ENCODE measurements around the gene HEXD. TPM values are rescaled to one million over a fixed set of nuclear protein-coding genes. Genes with fewer than 3 reads are reported as not detected.

Gene HEXD
- total and polyA plus RNA-seq, 9 donors = 12.9 to 29.7 (median 19.5) TPM

DNA sequence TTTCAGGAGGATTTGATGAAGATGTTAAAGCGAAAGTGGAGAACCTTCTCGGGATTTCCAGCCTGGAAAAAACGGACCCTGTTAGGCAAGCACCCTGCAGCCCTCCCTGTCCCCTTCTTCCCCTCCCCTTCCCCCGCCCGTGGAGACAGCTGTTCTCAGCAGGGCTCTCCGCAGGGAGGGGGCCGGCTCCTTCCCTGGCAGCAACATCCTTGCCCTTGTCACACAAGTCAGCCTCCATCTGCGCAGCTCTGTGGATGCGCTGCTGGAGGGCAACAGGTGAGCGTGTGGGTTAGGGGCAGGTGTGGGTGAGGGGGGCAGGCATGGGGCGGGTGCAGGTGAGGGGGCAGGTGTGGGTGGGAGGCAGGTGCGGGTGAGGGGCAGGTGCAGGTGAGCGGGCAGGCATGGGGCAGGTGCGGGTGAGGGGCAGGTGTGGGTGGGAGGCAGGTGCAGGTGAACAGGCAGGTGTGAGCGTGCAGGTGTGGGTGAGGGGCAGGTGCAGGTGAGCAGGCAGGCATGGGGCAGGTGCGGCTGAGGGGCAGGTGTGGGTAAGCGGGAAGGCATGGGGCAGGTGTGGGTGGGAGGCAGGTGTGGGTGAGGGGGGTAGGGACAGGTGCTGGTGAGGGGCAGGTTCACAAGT, 23.0 kb downstream of the HEXD start:
- DNase-seq = peak; percentile 75
- Histone ChIP-seq H3K4me3 (ENCODE audit: low read length) (no peak overlapping the region), H3K36me3 (ENCODE audit: control insufficient read depth, insufficient read depth, low read length) (peaks cover 59% of the 10 kb centered on the region), H3K9me3 (replicated peaks; ENCODE audit: control insufficient read depth, low read depth, low read length) (no peaks in the 10 kb centered on the region), H3K27me3 (ENCODE audit: control insufficient read depth, insufficient read depth, low read length) (no peaks in the 10 kb centered on the region), H3K4me1 (ENCODE audit: control insufficient read depth, insufficient read depth, low read length) (peaks cover 14% of the 10 kb centered on the region), H3K27ac (ENCODE audit: low read length) (peak overlapping the region; percentile 55)
- whole genome bisulfite sequencing (ENCODE audit: insufficient coverage) = 42% methylated on average over 11 of the region's 17 CpGs

- no peak overlapping the region for H3K27ac ChIP-seq (ENCODE audit: low read length)
- no peaks in the 10 kb centered on the region for H3K9me3 ChIP-seq (replicated peaks; ENCODE audit: control insufficient read depth, low read depth, low read length)
- 77% methylated on average over 23 of the region's 27 CpGs for WGBS (ENCODE audit: insufficient coverage)
- H3K4me1 ChIP-seq (ENCODE audit: control insufficient read depth, insufficient read depth, low read length) = peaks cover 14% of the 10 kb centered on the region
- DNase-seq = no peak
- H3K36me3 ChIP-seq (ENCODE audit: control insufficient read depth, insufficient read depth, low read length) = peaks cover 57% of the 10 kb centered on the region
- no peak overlapping the region for H3K4me3 ChIP-seq (ENCODE audit: low read length)
- H3K27me3 ChIP-seq (ENCODE audit: control insufficient read depth, insufficient read depth, low read length) = no peaks in the 10 kb centered on the region
These were observed 23.7 kb downstream of the HEXD start for GRCh38 chr17:82441691-82442487.

GRCh38 chr17:82442643-82443464, 24.7 kb downstream of the HEXD start:
- Histone ChIP-seq H3K9me3 (replicated peaks; ENCODE audit: control insufficient read depth, low read depth, low read length) (no peaks in the 10 kb centered on the region), H3K27ac (ENCODE audit: low read length) (no peak overlapping the region), H3K4me1 (ENCODE audit: control insufficient read depth, insufficient read depth, low read length) (peaks cover 14% of the 10 kb centered on the region), H3K27me3 (ENCODE audit: control insufficient read depth, insufficient read depth, low read length) (no peaks in the 10 kb centered on the region), H3K36me3 (ENCODE audit: control insufficient read depth, insufficient read depth, low read length) (peaks cover 52% of the 10 kb centered on the region), H3K4me3 (ENCODE audit: low read length) (no peak overlapping the region)
- no peak for DNase-seq
- 82% methylated on average over 24 of the region's 28 CpGs for WGBS (ENCODE audit: insufficient coverage)

GRCh38 chr17:82443465-82444283, 25.5 kb downstream of the HEXD start:
- H3K9me3 ChIP-seq (replicated peaks; ENCODE audit: control insufficient read depth, low read depth, low read length) = no peaks in the 10 kb centered on the region
- DNase-seq = no peak
- no peak overlapping the region for H3K27ac ChIP-seq (ENCODE audit: low read length)
- WGBS (ENCODE audit: insufficient coverage) = 85% methylated on average over 28 of the region's 40 CpGs
- H3K4me3 ChIP-seq (ENCODE audit: low read length) = no peak overlapping the region
- H3K27me3 ChIP-seq (ENCODE audit: control insufficient read depth, insufficient read depth, low read length) = no peaks in the 10 kb centered on the region
- H3K4me1 ChIP-seq (ENCODE audit: control insufficient read depth, insufficient read depth, low read length) = peaks cover 14% of the 10 kb centered on the region
- peaks cover 50% of the 10 kb centered on the region for H3K36me3 ChIP-seq (ENCODE audit: control insufficient read depth, insufficient read depth, low read length)

GRCh38 chr17:82444284-82444893, 26.2 kb downstream of the HEXD start:
- WGBS (ENCODE audit: insufficient coverage) = 88% methylated on average over 35 of the region's 35 CpGs
- Histone ChIP-seq H3K27ac (ENCODE audit: low read length) (no peak overlapping the region), H3K4me3 (ENCODE audit: low read length) (no peak overlapping the region), H3K36me3 (ENCODE audit: control insufficient read depth, insufficient read depth, low read length) (peaks cover 47% of the 10 kb centered on the region), H3K9me3 (replicated peaks; ENCODE audit: control insufficient read depth, low read depth, low read length) (no peaks in the 10 kb centered on the region), H3K4me1 (ENCODE audit: control insufficient read depth, insufficient read depth, low read length) (peaks cover 19% of the 10 kb centered on the region), H3K27me3 (ENCODE audit: control insufficient read depth, insufficient read depth, low read length) (no peaks in the 10 kb centered on the region)
- DNase-seq = no peak

DNA sequence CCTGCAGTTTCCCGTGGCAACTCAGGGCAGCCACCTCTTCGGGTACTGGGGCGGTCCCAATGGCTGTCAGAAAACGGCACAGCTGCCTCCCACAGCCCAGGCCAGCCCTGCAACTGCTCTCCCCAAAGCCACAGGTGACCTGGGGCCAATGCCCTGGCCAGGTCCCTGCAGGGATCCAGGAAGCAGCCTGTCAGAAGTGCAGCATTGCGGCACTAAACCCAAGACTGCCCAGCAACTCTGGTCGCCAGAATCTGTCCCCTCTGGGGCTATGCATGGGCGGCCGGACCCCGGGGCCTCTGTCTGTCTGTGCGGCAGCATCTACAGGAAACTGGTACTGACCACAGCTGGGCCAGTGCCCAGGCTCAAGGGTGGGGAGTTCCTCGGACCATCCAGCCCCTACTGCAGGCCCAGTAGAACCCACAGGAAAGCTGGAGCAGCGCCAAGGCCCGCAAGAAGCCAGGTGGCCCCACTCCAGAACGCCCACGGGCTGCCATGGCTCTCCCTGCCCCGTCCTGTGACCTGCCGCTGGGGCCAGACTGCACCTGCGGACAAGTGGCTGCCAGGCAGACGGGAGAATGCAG, 26.9 kb downstream of the HEXD start:
- peaks cover 46% of the 10 kb centered on the region for H3K36me3 ChIP-seq (ENCODE audit: control insufficient read depth, insufficient read depth, low read length)
- DNase-seq = no peak
- 67% methylated on average over 18 of the region's 19 CpGs for WGBS (ENCODE audit: insufficient coverage)
- H3K27me3 ChIP-seq (ENCODE audit: control insufficient read depth, insufficient read depth, low read length) = no peaks in the 10 kb centered on the region
- H3K4me1 ChIP-seq (ENCODE audit: control insufficient read depth, insufficient read depth, low read length) = peaks cover 25% of the 10 kb centered on the region
- no peaks in the 10 kb centered on the region for H3K9me3 ChIP-seq (replicated peaks; ENCODE audit: control insufficient read depth, low read depth, low read length)
- H3K4me3 ChIP-seq (ENCODE audit: low read length) = no peak overlapping the region
- no peak overlapping the region for H3K27ac ChIP-seq (ENCODE audit: low read length)

GRCh38 chr17:82445542-82445941, 27.4 kb downstream of the HEXD start:
- H3K36me3 ChIP-seq (ENCODE audit: control insufficient read depth, insufficient read depth, low read length) = peaks cover 46% of the 10 kb centered on the region
- DNase-seq = no peak
- 81% methylated on average over 13 of the region's 13 CpGs for WGBS (ENCODE audit: insufficient coverage)

GRCh38 chr17:82446124-82446523, 28.0 kb downstream of the HEXD start:
- H3K27ac ChIP-seq (ENCODE audit: low read length) = no peak overlapping the region
- DNase-seq = no peak
- no peak overlapping the region for H3K4me3 ChIP-seq (ENCODE audit: low read length)
- WGBS (ENCODE audit: insufficient coverage) = 78% methylated on average over 12 of the region's 15 CpGs
- no peaks in the 10 kb centered on the region for H3K9me3 ChIP-seq (replicated peaks; ENCODE audit: control insufficient read depth, low read depth, low read length)
- H3K27me3 ChIP-seq (ENCODE audit: control insufficient read depth, insufficient read depth, low read length) = no peaks in the 10 kb centered on the region
- H3K4me1 ChIP-seq (ENCODE audit: control insufficient read depth, insufficient read depth, low read length) = peaks cover 21% of the 10 kb centered on the region
- H3K36me3 ChIP-seq (ENCODE audit: control insufficient read depth, insufficient read depth, low read length) = peaks cover 46% of the 10 kb centered on the region

More at GRCh38 chr17:82445542-82445941, 27.4 kb downstream of the HEXD start:
- no peaks in the 10 kb centered on the region for H3K9me3 ChIP-seq (replicated peaks; ENCODE audit: control insufficient read depth, low read depth, low read length)
- peaks cover 24% of the 10 kb centered on the region for H3K4me1 ChIP-seq (ENCODE audit: control insufficient read depth, insufficient read depth, low read length)
- H3K27me3 ChIP-seq (ENCODE audit: control insufficient read depth, insufficient read depth, low read length) = no peaks in the 10 kb centered on the region
- H3K4me3 ChIP-seq (ENCODE audit: low read length) = no peak overlapping the region
- no peak overlapping the region for H3K27ac ChIP-seq (ENCODE audit: low read length)

DNA sequence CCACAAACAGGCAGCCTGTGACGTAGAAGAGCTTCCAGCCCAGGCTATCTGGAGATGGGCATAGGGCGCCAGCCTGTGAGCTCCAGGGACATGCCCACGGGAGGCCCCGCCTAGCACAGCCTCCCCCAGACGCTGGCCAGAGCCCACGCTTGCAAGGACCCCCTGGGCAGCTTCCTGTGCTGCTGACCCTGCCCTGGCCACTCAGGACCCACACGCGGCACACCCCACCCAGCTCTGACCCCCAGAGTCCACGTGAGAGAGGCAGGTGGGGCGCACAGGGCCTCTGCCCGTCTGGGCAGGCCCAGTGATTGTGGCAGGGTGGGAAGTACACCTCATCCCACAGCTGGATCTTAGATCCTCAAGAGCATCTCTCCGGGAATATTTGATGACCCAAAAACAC, 28.5 kb downstream of the HEXD start:
- Histone ChIP-seq H3K36me3 (ENCODE audit: control insufficient read depth, insufficient read depth, low read length) (peaks cover 46% of the 10 kb centered on the region), H3K27me3 (ENCODE audit: control insufficient read depth, insufficient read depth, low read length) (no peaks in the 10 kb centered on the region), H3K4me3 (ENCODE audit: low read length) (no peak overlapping the region), H3K4me1 (ENCODE audit: control insufficient read depth, insufficient read depth, low read length) (peaks cover 21% of the 10 kb centered on the region), H3K9me3 (replicated peaks; ENCODE audit: control insufficient read depth, low read depth, low read length) (no peaks in the 10 kb centered on the region), H3K27ac (ENCODE audit: low read length) (no peak overlapping the region)
- WGBS (ENCODE audit: insufficient coverage) = 90% methylated on average over 9 of the region's 12 CpGs
- DNase-seq = no peak
